Caco-2 (cell line): ENCODE measurements around the gene PCDHB1. TPM values are rescaled to one million over a fixed set of nuclear protein-coding genes. Genes with fewer than 3 reads are reported as not detected.

Experiments used
- BruUV-seq: library from RNA; stranded (reverse); fragments of 400-500 nt; replicated peaks from 2 replicates; lab custom pipeline; 2021; lab: Mats Ljungman, UMichigan
- CTCF ChIA-PET: fragments of 300-600 bp; sonication (Branson Sonifier 250); formaldehyde crosslinking; loops from one replicate; lab custom pipeline; 2022; ENCODE audit warnings: antibody characterized with exemption; lab: Charles Lee
- POLR2A ChIA-PET: fragments of 300-600 bp; sonication (Branson Sonifier 250); formaldehyde crosslinking; loops from one replicate; lab custom pipeline; 2022; ENCODE audit warnings: antibody characterized with exemption; lab: Charles Lee
- DNase-seq, 2 experiments: peaks; one replicate each; pipeline versions ENCODE4 v3.0.0 to v3.0.0-alpha.2; 2020 to 2022
- H3K27me3 ChIP-seq: replicated peaks from 2 replicates; pipeline ENCODE4 v1.6.0; 2011; ENCODE audit warnings: low read length; ENCODE audit not compliant: control insufficient read depth, insufficient read depth
- H3K36me3 ChIP-seq: 2 replicates; pipeline ENCODE4 v1.5.1; 2011; ENCODE audit warnings: low read length; ENCODE audit not compliant: control insufficient read depth, insufficient read depth
- H3K4me1 ChIP-seq: fragments of 250-450 bp; sonication (Bioruptor Pico); 2 replicates; pipeline ENCODE4 v1.5.1; 2020; ENCODE audit warnings: mild to moderate bottlenecking
- H3K4me3 ChIP-seq: 2 replicates; pipeline ENCODE4 v1.5.1; 2011; ENCODE audit warnings: low read depth, mild to moderate bottlenecking, control low read depth, low read length
- H3K9me3 ChIP-seq: fragments of 250-450 bp; sonication (Bioruptor Pico); 2 replicates; pipeline ENCODE4 v1.5.1; 2020; ENCODE audit warnings: mild to moderate bottlenecking, moderate library complexity
- H3K27ac Mint-ChIP-seq: one replicate; pipeline ENCODE4 v1.8.0; 2022; ENCODE audit warnings: mixed read lengths; ENCODE audit not compliant: unreplicated experiment
- H3K27me3 Mint-ChIP-seq: one replicate; pipeline ENCODE4 v1.8.0; 2022; ENCODE audit warnings: mixed read lengths; ENCODE audit not compliant: insufficient read depth, unreplicated experiment
- H3K36me3 Mint-ChIP-seq: one replicate; pipeline ENCODE4 v1.8.0; 2022; ENCODE audit warnings: mild to moderate bottlenecking, mixed read lengths; ENCODE audit not compliant: insufficient read depth, unreplicated experiment
- H3K4me1 Mint-ChIP-seq: one replicate; pipeline ENCODE4 v1.8.0; 2022; ENCODE audit warnings: low read depth, mixed read lengths; ENCODE audit not compliant: unreplicated experiment
- H3K4me3 Mint-ChIP-seq: one replicate; pipeline ENCODE4 v1.8.0; 2022; ENCODE audit warnings: mild to moderate bottlenecking, moderate library complexity, mixed read lengths; ENCODE audit not compliant: unreplicated experiment
- H3K9me3 Mint-ChIP-seq: one replicate; pipeline ENCODE4 v1.8.0; 2022; ENCODE audit warnings: mixed read lengths; ENCODE audit not compliant: unreplicated experiment
- CTCF ChIP-seq, 2 experiments: fragments of 200-600 bp in 1 of 2; IDR thresholded peaks; 1 replicate in 1 of 2; 2 replicates in 1 of 2; pipeline versions ENCODE4 v1.5.1 to v1.8.0; 2011 to 2022; ENCODE audit warnings: antibody characterized with exemption in 1 of 2, control low read depth in 1 of 2, inconsistent platforms in 1 of 2, low read depth in 1 of 2, low read length in 1 of 2, mild to moderate bottlenecking in 1 of 2, moderate library complexity in 1 of 2; ENCODE audit not compliant: insufficient read depth in 1 of 2, severe bottlenecking in 1 of 2, unreplicated experiment in 1 of 2
- intact Hi-C: fragments of 100-400 bp; cut with micrococcal nuclease; formaldehyde crosslinking; loops from one replicate; pipeline ENCODE4 v1.10.0; 2022; ENCODE audit not compliant: unreplicated experiment
- total RNA-seq: library from RNA; stranded (reverse); gene quantifications from 2 replicates; pipeline ENCODE4 v1.2.3, GENCODE V29; 2022

The PCDHB1 gene
- total RNA-seq, 1 experiment from 2014 or later: not detected

DNA sequence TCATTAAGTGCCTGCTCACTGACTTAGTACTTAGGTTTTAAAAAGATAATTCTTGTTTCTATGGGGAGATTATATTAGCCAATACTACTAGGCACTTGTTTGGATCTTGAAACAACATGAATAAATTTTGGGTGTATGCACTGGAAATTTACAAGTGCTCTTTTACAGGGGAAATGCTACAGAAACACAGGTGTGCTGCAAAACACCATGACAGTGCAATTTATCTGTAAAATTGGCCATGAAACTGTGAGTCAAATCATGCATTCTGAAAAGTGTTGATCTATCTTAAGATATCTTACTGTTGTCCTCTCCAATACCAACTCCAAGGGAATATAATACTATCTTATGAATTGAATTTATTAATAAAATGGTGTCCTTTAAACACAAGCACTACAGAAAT is 12.1 kb upstream of the PCDHB1 start:
- Mint-ChIP-seq H3K4me1 (no peaks in the 10 kb centered on the region), H3K9me3 (no peaks in the 10 kb centered on the region), H3K27ac (no peak overlapping the region), H3K4me3 (no peak overlapping the region), H3K36me3 (no peaks in the 10 kb centered on the region), H3K27me3 (no peaks in the 10 kb centered on the region)
- ChIA-PET POLR2A (no interaction called here), CTCF (no interaction called here)
- intact Hi-C loops: no loop called here
- no TSS peak for BruUV-seq
- DNase-seq: no peak
- Histone ChIP-seq H3K9me3 (peaks cover 5% of the 10 kb centered on the region; the same call in 1 of the 2 replicates), H3K4me3 (no peak overlapping the region), H3K27me3 (no peaks in the 10 kb centered on the region), H3K36me3 (no peaks in the 10 kb centered on the region), H3K4me1 (no peaks in the 10 kb centered on the region)
- TF ChIP-seq CTCF (IDR thresholded peaks at IDR 0.05; ENCODE audit: insufficient read depth in 1 of 2, low read depth in 1 of 2, low read length in 1 of 2, severe bottlenecking in 1 of 2, unreplicated experiment in 1 of 2): no peak

- no peaks in the 10 kb centered on the region for H3K27me3 Mint-ChIP-seq
- Histone ChIP-seq H3K4me1 (no peaks in the 10 kb centered on the region), H3K27me3 (no peaks in the 10 kb centered on the region), H3K4me3 (no peak overlapping the region), H3K36me3 (no peaks in the 10 kb centered on the region), H3K9me3 (peaks cover 5% of the 10 kb centered on the region; the same call in 1 of the 2 replicates)
- H3K9me3 Mint-ChIP-seq: no peaks in the 10 kb centered on the region
- H3K27ac Mint-ChIP-seq: no peak overlapping the region
- no peak for DNase-seq
- no peaks in the 10 kb centered on the region for H3K36me3 Mint-ChIP-seq
- POLR2A ChIA-PET: no interaction called here
- no TSS peak for BruUV-seq
- no peaks in the 10 kb centered on the region for H3K4me1 Mint-ChIP-seq
- CTCF ChIA-PET: no interaction called here
- no peak overlapping the region for H3K4me3 Mint-ChIP-seq
- intact Hi-C loops: no loop called here
- TF ChIP-seq CTCF (IDR thresholded peaks at IDR 0.05; ENCODE audit: insufficient read depth in 1 of 2, low read depth in 1 of 2, low read length in 1 of 2, severe bottlenecking in 1 of 2, unreplicated experiment in 1 of 2): no peak
Measured at GRCh38 chr5:141039517-141039916, 11.7 kb upstream of the PCDHB1 start.

DNA sequence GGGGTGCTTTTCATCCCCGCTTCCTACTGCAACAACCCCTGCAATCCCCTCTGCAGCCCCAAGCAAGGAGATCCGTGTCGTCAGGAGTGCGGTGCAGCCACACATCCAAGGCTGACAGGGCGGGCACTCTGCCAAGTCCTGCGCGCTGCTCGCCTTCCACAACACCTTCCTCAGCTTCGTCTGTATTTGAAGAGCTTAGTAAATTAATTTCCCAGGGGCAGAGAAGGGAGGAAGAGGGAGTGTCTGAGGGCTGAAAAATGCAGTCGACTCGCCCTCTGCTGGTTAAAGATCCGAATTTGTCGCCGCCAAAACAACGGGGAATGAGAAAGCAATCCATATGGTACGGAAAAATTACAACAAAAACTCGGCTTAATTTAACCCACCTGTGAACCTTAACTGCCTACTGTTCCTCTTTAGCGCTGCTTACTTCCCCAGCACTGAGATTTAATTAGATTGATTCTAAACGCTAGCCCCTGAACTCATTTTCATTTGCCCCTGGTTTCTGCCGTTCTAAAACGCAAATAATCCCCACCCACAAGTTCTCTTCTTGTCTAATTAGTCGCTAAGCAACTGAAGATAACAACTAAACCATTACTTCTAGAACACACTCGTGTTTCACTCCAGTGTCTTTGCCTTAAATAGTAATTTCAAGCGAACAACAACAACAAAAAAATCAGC is 10.9 kb upstream of the PCDHB1 start:
- Histone ChIP-seq H3K36me3 (no peaks in the 10 kb centered on the region), H3K9me3 (peaks cover 5% of the 10 kb centered on the region; the same call in 1 of the 2 replicates), H3K4me1 (no peaks in the 10 kb centered on the region), H3K4me3 (no peak overlapping the region), H3K27me3 (no peaks in the 10 kb centered on the region)
- no TSS peak for BruUV-seq
- DNase-seq: no peak
- H3K36me3 Mint-ChIP-seq: no peaks in the 10 kb centered on the region
- ChIA-PET POLR2A (no interaction called here), CTCF (no interaction called here)
- H3K27me3 Mint-ChIP-seq: no peaks in the 10 kb centered on the region
- no peaks in the 10 kb centered on the region for H3K9me3 Mint-ChIP-seq
- intact Hi-C loops: no loop called here
- no peak overlapping the region for H3K27ac Mint-ChIP-seq
- no peak for TF ChIP-seq CTCF (IDR thresholded peaks at IDR 0.05; ENCODE audit: insufficient read depth in 1 of 2, low read depth in 1 of 2, low read length in 1 of 2, severe bottlenecking in 1 of 2, unreplicated experiment in 1 of 2)
- H3K4me3 Mint-ChIP-seq: no peak overlapping the region
- H3K4me1 Mint-ChIP-seq: no peaks in the 10 kb centered on the region
